CD14-positive monocyte (primary cell): ENCODE results near the gene SLCO4C1. TPM values are rescaled to one million over a fixed set of nuclear protein-coding genes. Genes with fewer than 3 reads are reported as not detected.

ENCODE experiments used
- DNase-seq, 3 donors: peaks; one replicate each; pipeline ENCODE4 v3.0.0-alpha.2; 2011 to 2022
- H2AFZ ChIP-seq: 2 replicates; pipeline ENCODE4 v1.6.0; 2012; ENCODE audit warnings: mild to moderate bottlenecking, low read depth, low read length, inconsistent platforms; ENCODE audit not compliant: insufficient read depth, poor library complexity, severe bottlenecking
- H3K27ac ChIP-seq, 2 donors: 1 replicate in 1 of 2; 2 replicates in 1 of 2; pipeline ENCODE4 v1.5.1; 2012 to 2013; ENCODE audit warnings: low read length in 2 of 2, control low read depth in 1 of 2, inconsistent platforms in 1 of 2, low read depth in 1 of 2, mild to moderate bottlenecking in 1 of 2
- H3K27me3 ChIP-seq, 2 donors: one replicate each; pipeline versions ENCODE4 v1.6.0 to v1.6.1; 2011 to 2013; ENCODE audit warnings: low read length in 2 of 2; ENCODE audit not compliant: control insufficient read depth in 2 of 2, insufficient read depth in 2 of 2
- H3K36me3 ChIP-seq, 2 donors: replicated peaks in 1 of 2; 1 replicate in 1 of 2; 2 replicates in 1 of 2; pipeline versions ENCODE4 v1.5.1 to v1.6.1; 2012 to 2013; ENCODE audit warnings: low read length in 2 of 2, control low read depth in 1 of 2, inconsistent platforms in 1 of 2, mild to moderate bottlenecking in 1 of 2; ENCODE audit not compliant: insufficient read depth in 2 of 2, control insufficient read depth in 1 of 2
- H3K4me1 ChIP-seq, 2 donors: 1 replicate in 1 of 2; 2 replicates in 1 of 2; pipeline versions ENCODE4 v1.5.1 to v1.6.1; 2012 to 2013; ENCODE audit warnings: low read length in 2 of 2, control low read depth in 1 of 2, inconsistent platforms in 1 of 2, mild to moderate bottlenecking in 1 of 2, moderate library complexity in 1 of 2; ENCODE audit not compliant: insufficient read depth in 2 of 2, control insufficient read depth in 1 of 2
- H3K4me2 ChIP-seq: replicated peaks from 2 replicates; pipeline ENCODE3; 2012; ENCODE audit warnings: low read length, moderate library complexity, mild to moderate bottlenecking; ENCODE audit not compliant: poor library complexity, severe bottlenecking; ENCODE audit errors: extremely low read depth
- H3K4me3 ChIP-seq, 3 experiments: fragments of 200-600 bp in 1 of 3; sonication (generic) in 1 of 3; replicated peaks in 1 of 3; 1 replicate in 2 of 3; 2 replicates in 1 of 3; pipeline ENCODE4 v1.5.1; 2011 to 2013; ENCODE audit warnings: low read length in 3 of 3, mild to moderate bottlenecking in 3 of 3, control low read depth in 2 of 3, low read depth in 2 of 3, inconsistent platforms in 1 of 3, moderate library complexity in 1 of 3
- H3K79me2 ChIP-seq: 2 replicates; pipeline ENCODE4 v1.6.0; 2012; ENCODE audit warnings: mild to moderate bottlenecking, control low read depth, inconsistent platforms, low read length, moderate library complexity; ENCODE audit not compliant: insufficient read depth
- H3K9ac ChIP-seq: 2 replicates; pipeline ENCODE4 v1.6.0; 2017; ENCODE audit warnings: low read length, mild to moderate bottlenecking; ENCODE audit not compliant: insufficient read depth, poor library complexity, severe bottlenecking
- H3K9me3 ChIP-seq, 2 donors: replicated peaks in 1 of 2; 1 replicate in 1 of 2; 2 replicates in 1 of 2; pipeline versions ENCODE4 v1.5.1 to v1.6.1; 2012 to 2013; ENCODE audit warnings: low read length in 2 of 2, control low read depth in 1 of 2; ENCODE audit not compliant: control insufficient read depth in 1 of 2, insufficient read depth in 1 of 2
- H4K20me1 ChIP-seq: 2 replicates; pipeline ENCODE4 v1.6.0; 2012; ENCODE audit warnings: mild to moderate bottlenecking, low read length, control low read depth, moderate library complexity; ENCODE audit not compliant: insufficient read depth
- H3K27ac Mint-ChIP-seq, 7 donors: one replicate each; pipeline ENCODE4 v1.8.0; 2020; ENCODE audit warnings: mild to moderate bottlenecking in 7 of 7, mixed read lengths in 7 of 7, moderate library complexity in 6 of 7, inconsistent platforms in 2 of 7
- H3K27me3 Mint-ChIP-seq, 3 donors: one replicate each; pipeline ENCODE4 v1.8.0; 2021 to 2022; ENCODE audit warnings: low read depth in 3 of 3, mild to moderate bottlenecking in 3 of 3, mixed read lengths in 3 of 3, moderate library complexity in 3 of 3, inconsistent platforms in 1 of 3
- H3K36me3 Mint-ChIP-seq, 2 donors: one replicate each; pipeline ENCODE4 v1.8.0; 2020; ENCODE audit warnings: mixed read lengths in 2 of 2, inconsistent platforms in 1 of 2, mild to moderate bottlenecking in 1 of 2
- H3K4me1 Mint-ChIP-seq: one replicate; pipeline ENCODE4 v1.8.0; 2020; ENCODE audit warnings: mild to moderate bottlenecking, mixed read lengths
- H3K4me3 Mint-ChIP-seq, 2 donors: one replicate each; pipeline ENCODE4 v1.8.0; 2020; ENCODE audit warnings: mild to moderate bottlenecking in 2 of 2, mixed read lengths in 2 of 2, moderate library complexity in 1 of 2
- H3K9me3 Mint-ChIP-seq, 7 donors: one replicate each; pipeline ENCODE4 v1.8.0; 2020 to 2022; ENCODE audit warnings: mixed read lengths in 7 of 7, mild to moderate bottlenecking in 6 of 7, moderate library complexity in 6 of 7, inconsistent platforms in 2 of 7
- WGBS: methylation state at CpG from one replicate; pipeline ENCODE4 v1.1.5; 2013; ENCODE audit warnings: missing lambda C conversion rate; ENCODE audit not compliant: insufficient coverage; 5-methylcytosine and 5-hydroxymethylcytosine counted together
- intact Hi-C, 2 donors: fragments of 100-400 bp; cut with micrococcal nuclease; formaldehyde crosslinking; loops; one replicate each; pipeline versions ENCODE4 v1.15.0 to v1.15.1; 2023
- polyA minus RNA-seq: library from RNA; depleted of rRNA, polyadenylated mRNA; stranded (reverse); fragments of >200 nt; gene quantifications from 2 replicates; pipeline ENCODE4 v1.2.3, GENCODE V29; 2012
- polyA plus RNA-seq, 3 donors: library from polyadenylated mRNA; depleted of rRNA in 1 of 3; unstranded in 2 of 3; stranded (reverse) in 1 of 3; fragments of 300-500 nt in 2 of 3; fragments of >200 nt in 1 of 3; fragmentation: Illumina TruSeq in 2 of 3; gene quantifications; 1 replicate in 2 of 3; 2 replicates in 1 of 3; pipeline ENCODE4 v1.2.3, GENCODE V29; 2012 to 2021
- total RNA-seq, 12 experiments: library from RNA in 1 of 12; stranded (reverse) in 1 of 12; fragments of 120-200 nt in 1 of 12; gene quantifications; one replicate each; pipeline ENCODE4 v1.2.4 and lab custom pipeline; 2013 to 2026; ENCODE audit warnings: mixed read lengths in 6 of 12, inconsistent platforms in 1 of 12
- TF ChIP-seq, protein P1 (sequence below): fragments of 200-600 bp; IDR thresholded peaks from one replicate; pipeline ENCODE4 v1.8.0; 2022; ENCODE audit warnings: antibody characterized with exemption, mild to moderate bottlenecking

SLCO4C1 gene, protein sequence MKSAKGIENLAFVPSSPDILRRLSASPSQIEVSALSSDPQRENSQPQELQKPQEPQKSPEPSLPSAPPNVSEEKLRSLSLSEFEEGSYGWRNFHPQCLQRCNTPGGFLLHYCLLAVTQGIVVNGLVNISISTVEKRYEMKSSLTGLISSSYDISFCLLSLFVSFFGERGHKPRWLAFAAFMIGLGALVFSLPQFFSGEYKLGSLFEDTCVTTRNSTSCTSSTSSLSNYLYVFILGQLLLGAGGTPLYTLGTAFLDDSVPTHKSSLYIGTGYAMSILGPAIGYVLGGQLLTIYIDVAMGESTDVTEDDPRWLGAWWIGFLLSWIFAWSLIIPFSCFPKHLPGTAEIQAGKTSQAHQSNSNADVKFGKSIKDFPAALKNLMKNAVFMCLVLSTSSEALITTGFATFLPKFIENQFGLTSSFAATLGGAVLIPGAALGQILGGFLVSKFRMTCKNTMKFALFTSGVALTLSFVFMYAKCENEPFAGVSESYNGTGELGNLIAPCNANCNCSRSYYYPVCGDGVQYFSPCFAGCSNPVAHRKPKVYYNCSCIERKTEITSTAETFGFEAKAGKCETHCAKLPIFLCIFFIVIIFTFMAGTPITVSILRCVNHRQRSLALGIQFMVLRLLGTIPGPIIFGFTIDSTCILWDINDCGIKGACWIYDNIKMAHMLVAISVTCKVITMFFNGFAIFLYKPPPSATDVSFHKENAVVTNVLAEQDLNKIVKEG
- total RNA-seq (2013), result 1.8 TPM
- polyA plus RNA-seq (1 to 10 TPM; 1.8 to 3.9 (median 2.4) TPM), polyA minus RNA-seq (1.4 and 2.2 TPM in 2 replicates), total RNA-seq (lab: John Stamatoyannopoulos, UW) (2.4 to 10.9 (median 6.0) reads per million in 11 experiments)

DNA sequence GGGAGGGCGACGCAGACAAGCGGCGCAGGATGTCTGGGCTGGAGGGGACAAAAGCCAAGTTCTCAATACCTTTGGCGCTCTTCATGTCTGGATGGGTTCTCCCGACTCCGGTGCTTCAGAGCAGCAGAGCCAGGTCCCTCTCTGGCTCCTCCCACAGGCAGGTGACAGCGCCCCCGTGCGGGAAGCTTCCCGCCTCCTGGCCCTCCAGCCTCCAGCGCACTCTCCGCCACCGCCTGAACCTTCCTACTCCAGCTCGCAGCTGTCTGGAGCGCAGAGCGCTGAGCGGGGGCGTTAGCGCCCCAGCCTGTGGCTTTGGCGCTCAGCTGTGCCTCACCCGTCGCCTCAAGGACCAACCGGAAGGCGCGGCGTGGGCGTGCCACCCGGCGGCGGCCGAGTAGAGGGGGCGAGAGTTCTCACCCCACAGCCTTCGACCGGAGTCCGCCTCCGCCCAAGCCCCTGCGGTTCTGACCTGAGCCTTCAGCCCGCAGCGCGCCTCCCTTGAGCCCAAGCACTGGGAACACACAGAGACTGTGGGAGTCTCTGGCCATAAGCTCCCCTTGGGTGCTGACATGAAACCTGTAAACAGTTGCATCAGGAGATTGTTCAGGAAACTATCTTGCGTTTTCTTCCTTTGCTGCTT lies at the start of gene SLCO4C1:
SLCO4C1 (minus strand) TSS at position 107 of the 640 bp plus-strand sequence; CDS start at position 85, 22 bp downstream.
- Histone ChIP-seq H3K9me3 (no peaks in the 10 kb centered on the region), H3K79me2 (peaks cover 47% of the 10 kb centered on the region), H2AFZ (peak within 1 kb of the TSS; percentile 91), H3K4me3 (peak within 1 kb of the TSS; percentile 61 to 95 (median 91)), H3K27me3 (no peaks in the 10 kb centered on the region), H3K36me3 (peaks cover 0 to 1% of the 10 kb centered on the region in 2 donors), H3K27ac (peak within 1 kb of the TSS; percentile 62 to 79), H3K4me1 (peaks cover 37 to 52% of the 10 kb centered on the region in 2 donors), H3K4me2 (peak within 1 kb of the TSS; percentile 99), H4K20me1 (no peaks in the 10 kb centered on the region), H3K9ac (peak within 1 kb of the TSS; percentile 67)
- WGBS, result under 1% methylated on average over 42 of the region's 42 CpGs
- peaks cover 45% of the 10 kb centered on the region for H3K4me1 Mint-ChIP-seq
- peaks cover 0 to 5% (median 0%) of the 10 kb centered on the region in 7 donors for H3K9me3 Mint-ChIP-seq
- peak; percentile 71 to 82 (median 80) for DNase-seq
- H3K27me3 Mint-ChIP-seq, result peaks cover 0 to 2% (median 1%) of the 10 kb centered on the region in 3 donors
- peaks cover under 1% of the 10 kb centered on the region in 2 donors for H3K36me3 Mint-ChIP-seq
- peak within 1 kb of the TSS; percentile 78 to 95 (median 91) for H3K27ac Mint-ChIP-seq
- peak within 1 kb of the TSS; percentile 91 to 97 for H3K4me3 Mint-ChIP-seq
- intact Hi-C loops, result loop anchor here in 1 of 2 donors (10.0 kb wide), 1 partner anchor 51 kb away; no protein-coding TSS in a partner anchor
- TF ChIP-seq, protein P1, sequence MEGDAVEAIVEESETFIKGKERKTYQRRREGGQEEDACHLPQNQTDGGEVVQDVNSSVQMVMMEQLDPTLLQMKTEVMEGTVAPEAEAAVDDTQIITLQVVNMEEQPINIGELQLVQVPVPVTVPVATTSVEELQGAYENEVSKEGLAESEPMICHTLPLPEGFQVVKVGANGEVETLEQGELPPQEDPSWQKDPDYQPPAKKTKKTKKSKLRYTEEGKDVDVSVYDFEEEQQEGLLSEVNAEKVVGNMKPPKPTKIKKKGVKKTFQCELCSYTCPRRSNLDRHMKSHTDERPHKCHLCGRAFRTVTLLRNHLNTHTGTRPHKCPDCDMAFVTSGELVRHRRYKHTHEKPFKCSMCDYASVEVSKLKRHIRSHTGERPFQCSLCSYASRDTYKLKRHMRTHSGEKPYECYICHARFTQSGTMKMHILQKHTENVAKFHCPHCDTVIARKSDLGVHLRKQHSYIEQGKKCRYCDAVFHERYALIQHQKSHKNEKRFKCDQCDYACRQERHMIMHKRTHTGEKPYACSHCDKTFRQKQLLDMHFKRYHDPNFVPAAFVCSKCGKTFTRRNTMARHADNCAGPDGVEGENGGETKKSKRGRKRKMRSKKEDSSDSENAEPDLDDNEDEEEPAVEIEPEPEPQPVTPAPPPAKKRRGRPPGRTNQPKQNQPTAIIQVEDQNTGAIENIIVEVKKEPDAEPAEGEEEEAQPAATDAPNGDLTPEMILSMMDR, result peak; percentile 77
